HG02763 (cell line): ENCODE data around the gene MSI2.

Experiments
- ATAC-seq: cut with Tn5 transposase; IDR thresholded peaks from one replicate; pipeline ENCODE4 v1.9.1; 2021; ENCODE audit warnings: mild to moderate bottlenecking, moderate library complexity; ENCODE audit not compliant: unreplicated experiment

Gene MSI2

DNA sequence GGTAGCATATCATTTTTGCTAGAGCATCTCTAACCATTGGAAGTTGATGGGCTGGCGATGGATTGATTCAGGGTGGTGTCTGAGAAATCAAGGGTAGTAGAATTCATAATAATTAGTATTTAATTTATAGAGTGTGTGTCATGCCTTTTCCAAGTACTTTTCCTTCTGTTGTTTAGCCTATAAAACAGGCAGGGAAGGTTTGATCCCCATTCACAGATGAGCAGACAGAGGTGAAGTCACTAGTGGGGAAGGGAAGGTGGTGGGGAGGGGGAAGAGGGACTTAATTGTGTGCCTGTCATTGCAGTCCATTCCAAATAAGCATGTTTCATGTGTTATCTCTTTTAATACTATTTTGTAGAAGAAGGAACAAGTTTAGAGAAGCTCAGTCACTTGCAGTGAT, 131.3 kb downstream of the MSI2 start:
- no peak for ATAC-seq

DNA sequence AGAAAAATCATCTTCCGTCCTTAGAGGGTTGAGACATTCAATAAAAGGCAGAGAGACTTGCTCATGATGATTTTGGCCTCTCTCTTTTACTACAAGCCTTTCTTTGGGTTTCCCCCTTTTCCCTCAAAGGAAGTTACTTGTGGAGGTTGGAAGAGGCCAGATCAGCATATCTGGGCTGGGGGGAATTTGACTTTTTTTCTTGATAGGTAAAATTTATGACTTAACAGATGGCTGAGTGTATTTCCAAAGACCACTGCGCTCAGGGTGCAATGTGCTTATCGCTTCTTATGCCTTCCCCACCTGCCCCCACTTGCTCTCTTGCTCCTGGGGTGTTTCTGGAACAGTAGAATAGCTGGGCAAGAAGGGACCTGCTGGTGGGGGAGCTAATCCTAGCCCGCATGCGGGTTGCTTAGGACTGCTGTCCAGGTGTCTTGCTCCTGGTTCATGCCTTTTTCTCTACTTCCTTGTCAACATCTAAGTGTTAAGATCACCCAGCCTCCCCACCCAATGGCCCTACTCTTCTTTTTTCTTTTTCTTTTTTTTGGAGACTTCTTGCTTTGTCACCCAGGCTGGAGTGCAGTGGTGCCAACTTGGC, 131.9 kb downstream of the MSI2 start:
- no peak for ATAC-seq

DNA sequence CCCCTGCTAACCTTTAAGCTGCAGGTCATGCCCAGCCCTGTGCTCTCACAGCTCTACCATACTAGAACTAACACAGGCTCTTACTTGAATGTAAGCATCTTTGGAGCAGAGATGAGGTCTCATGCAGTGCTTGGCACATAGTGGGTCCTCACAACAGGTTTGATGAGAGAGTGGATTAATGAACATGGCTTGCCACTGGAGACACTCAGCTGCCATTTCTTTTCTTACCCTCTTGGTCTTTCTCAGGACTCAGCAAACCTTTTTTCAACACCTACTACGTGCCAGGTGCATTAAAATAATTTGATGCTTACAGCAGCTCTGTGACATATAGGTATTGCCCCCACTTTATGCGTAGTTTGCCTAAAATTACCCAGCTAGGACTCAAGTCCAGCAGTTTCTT, 133.2 kb downstream of the MSI2 start:
- ATAC-seq, result no peak

DNA sequence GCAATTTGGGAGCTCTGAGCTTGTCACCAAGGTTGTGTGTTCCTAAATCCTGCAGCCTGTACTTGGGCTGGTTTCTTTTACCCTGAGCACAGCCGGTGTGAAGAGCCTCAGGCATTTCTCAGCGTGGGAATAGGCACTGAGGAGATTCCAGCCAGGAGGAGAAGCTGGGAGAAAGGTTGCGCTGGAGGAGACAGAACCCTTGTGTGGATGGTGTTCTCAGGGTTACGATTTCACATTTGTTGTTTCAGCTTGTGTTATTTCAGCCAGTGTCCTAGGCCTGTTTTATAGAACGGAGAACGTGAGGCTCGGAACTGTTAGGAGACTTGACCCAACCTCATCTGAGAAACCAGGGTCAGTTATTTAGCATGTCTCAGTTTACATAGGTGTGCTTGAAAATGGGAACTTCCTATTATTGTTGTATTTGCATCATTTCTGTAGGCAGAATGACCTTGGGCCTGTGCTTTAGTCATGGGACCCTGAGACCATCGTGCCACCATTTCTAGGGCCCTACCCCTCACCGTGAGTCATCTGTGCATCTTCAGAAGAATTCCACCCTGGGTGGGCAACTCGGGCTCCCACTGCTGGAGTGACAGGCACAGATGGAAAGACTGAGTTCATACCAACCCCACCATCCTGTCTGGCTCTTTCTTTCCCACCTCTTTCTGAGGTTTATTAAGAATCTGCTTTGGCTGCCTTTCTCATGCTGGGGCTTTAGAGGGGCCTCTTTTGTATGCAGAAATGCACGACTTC, 134.9 kb downstream of the MSI2 start:
- ATAC-seq, result no peak

DNA sequence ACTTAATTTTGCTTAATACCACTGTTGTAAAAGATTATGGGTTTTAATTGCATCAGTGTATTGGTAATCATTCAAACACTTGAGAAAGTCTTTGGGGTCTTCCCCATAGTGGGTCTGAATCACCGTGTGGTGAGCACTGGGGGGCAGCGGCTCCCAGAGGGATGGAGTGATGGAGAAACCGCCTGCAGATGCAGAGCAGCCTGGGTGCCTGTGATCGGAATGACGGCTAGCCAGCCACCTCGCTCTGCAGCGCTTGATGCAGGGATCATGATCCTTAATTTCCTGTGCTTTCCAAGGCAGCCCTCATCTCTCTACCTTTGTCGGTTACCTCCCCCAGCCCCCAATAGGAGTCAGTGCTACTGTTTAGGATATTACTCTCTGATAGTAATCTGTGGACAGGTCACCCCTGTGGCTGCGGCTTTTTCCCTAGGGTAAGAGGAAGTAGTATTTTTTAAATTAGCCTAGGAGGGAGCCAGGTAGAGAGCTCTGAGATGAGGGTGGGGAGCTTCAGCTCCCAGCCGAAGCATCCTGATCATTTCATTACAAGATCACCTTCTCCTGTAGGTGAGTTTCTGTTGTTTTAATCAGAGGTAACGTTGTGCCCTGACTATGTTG, 135.6 kb downstream of the MSI2 start:
- no peak for ATAC-seq

DNA sequence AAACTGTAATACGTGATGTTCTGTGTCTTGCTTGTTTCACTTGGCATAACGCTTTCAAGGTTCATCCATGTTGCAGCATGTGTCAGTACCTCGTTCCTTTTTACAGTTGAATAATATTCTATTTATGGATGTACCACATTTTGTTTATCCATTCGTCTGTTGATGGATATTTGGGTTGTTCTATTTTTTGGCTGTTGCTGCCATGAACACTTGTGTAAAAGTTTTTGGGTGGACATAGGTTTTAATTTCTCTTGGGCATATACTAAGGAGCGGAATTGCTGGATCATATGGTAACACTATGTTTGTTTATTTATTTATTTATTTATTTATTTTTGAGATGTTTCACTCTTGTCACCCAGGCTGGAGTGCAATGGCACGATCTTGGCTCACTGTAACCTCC, 137.0 kb downstream of the MSI2 start:
- no peak for ATAC-seq

DNA sequence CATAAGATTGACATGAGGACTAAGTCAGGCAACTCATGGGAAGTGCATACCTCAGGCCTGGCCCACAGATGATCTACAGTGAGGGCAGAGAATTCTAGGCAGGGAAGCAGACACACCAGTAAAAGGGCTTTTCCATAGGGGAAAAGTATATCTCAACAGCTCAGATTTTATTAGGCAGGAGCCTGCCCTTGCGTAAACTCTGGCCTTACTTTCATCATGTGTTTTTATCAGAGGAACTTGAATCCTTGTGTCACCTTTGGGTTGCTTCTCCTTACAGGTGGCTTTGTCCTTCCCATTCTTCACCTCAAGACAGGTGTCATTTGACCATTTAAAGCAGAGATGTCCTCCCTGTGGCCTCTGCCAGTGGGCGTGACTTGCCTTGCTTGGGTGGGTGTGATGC, 138.1 kb downstream of the MSI2 start:
- no peak for ATAC-seq

DNA sequence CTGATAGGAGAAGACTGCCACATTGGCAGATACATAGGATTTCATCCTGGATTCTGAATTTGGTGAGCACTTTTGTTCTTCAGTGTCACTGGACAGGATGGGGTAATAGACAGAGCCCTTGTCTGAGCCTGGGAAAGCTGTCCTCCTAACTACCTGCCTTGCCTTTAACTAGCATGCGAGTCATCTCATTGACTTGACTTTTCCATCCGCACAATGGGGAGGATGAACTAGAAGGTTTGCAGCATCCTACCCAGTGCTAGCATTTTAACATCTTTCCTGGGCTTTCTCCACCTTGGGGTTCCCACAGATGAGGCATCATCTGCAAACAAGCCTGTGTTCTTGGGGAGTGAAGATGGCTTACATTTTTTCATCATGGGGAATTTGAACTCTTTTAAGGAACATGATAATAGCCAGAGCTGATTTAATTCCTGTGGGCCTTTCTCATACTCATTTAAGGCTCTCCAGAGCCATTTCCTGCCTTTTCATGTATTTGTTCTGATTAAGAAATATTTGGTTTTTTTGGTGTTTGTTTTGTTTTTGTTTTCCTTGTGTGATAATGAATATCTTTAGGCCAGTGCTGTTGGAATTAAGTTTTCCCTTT, 139.5 kb downstream of the MSI2 start:
- no peak for ATAC-seq

DNA sequence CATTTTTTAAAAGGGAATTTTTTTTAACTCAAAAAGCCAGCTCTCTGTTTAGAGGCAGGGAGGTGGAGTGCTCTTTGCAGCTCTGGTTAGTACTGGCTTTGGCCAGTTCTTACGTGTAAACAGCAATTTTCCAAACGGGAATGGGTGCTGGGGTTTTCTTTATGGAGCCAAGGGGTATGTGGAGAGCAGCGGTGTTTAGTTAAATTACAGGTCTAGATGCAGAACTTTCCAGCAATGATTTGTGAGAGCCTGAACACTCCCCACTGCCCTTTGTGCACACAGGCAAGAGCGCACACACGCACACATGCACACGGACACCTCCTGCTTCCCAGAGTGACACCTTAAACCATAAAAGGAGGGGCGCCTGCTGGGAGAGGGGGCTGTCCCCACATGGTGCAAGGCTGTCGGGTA, 140.2 kb downstream of the MSI2 start:
- no peak for ATAC-seq

DNA sequence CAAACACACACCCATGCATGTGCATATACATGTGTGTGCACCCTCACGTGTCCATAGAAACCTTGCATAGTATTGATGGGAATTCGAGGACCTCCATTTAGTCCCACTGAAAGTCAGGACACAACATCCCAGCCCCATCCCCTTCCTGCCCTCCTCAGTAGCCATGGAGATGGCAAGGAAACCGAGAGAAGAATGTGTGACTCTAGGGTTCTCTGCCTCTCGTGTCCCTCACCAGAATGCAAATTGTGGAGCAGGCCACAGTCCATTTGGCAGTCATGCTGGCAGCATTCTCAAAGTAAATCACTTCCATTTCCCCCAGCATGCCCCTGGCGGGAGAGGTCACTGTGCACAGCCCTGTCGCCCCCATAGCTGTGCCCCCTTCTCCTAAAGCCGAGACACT, 141.1 kb downstream of the MSI2 start:
- ATAC-seq, result no peak

DNA sequence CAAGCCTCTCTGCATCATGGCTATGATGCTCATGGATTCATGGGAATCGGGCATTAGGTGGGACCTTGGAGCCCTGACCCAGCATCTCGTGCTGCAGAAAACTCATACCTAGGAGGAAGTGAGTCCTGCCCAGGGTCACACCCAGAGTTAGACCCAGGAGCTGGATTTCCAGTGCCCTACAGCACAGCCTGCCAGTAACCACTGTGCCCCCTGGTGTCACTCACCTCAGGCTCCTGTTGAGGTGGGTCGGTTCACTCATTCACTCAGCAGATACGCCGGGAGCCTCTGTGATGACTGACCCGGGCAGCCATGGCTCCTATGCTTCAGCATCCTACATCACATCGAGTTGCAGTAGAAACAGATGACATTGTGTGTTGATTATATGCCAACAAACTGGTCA, 143.4 kb downstream of the MSI2 start:
- ATAC-seq, result no peak

DNA sequence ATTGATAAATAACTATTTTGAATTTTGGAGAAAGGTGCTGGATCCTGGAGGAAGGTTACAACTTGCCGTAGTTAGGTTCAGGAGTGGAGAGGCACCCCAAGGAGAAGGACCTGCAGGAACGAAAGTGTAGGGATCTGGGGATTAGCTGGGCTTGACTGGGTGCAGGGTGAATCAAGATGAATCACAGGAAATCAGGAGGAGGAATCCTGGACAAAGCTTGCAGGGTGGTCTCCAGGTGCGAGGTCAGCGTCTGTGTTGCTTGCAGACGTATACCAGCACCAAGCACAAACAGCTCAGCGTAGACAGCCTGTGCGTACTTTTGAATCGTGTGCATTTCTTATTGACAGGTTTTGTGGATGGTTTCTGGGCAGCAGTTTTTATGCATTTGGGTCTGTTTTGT, 144.3 kb downstream of the MSI2 start:
- no peak for ATAC-seq

DNA sequence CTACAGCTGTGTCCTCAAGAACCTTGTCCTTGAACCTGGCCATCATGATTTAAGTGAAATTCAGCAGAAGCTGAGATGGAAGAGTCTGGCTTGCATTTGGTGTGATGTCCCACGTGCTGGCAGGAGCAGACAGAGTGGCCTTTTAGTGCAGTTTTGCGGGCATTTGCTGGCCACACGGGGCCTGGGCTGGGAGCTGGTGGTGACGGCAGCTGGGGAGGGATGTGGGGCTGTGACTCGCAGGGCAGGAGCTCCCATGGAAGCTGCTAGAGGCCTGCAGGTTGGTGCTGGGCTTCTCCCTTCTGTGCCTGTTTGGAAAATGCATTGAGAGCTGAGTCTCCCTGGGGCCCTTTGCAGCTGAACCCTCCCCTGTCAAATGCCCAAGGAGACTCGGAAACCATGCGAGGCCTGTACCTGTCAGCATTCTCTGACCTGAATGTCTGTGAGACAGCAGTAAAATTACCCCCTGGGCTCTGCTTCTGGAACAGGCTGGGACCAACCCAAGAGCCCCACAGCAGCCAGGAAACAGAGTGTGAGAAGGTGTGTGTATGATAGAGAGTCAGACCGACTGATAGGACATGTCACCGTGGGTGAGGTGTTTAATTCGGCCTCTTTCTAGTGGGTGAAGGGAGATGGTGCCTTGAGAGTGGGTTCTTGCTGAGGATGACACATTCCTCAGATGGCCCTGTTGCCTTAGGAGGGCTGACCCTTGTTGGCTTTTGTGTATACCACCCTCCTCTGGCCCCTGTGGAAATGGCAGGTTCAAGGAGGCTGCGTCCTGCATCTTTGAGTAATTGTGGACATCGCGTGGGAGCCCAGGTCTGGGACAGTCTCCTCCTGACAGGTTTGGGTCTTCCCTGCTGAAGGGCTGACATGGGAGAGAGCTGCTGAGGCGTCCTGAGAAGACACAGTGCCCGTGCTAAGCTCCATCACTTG, 145.5 kb downstream of the MSI2 start:
- no peak for ATAC-seq

DNA sequence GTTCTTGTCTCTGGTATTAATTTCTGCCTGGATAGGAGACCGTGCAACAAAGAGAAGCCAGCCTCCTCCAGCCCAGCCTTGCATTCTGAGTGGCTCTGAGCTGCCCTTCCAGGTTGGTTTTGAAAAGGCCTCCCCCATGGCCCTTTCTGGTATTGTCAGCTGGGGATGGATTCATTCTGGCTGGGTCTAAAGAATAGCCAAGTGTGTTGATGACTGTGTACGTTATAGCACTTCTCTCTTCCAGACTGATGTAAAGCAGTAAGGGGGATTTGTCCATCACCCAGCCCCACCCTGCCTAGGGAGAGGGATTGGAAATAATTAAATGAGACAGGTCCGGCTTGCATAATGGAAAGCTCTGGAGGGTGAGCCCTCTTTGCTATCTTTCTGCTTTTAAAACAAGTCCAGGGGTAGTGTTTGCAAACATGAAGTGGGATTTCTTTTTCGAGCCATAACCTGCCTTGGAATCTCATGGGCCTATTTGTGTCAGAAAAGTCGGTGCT, 146.4 kb downstream of the MSI2 start:
- ATAC-seq, result no peak

DNA sequence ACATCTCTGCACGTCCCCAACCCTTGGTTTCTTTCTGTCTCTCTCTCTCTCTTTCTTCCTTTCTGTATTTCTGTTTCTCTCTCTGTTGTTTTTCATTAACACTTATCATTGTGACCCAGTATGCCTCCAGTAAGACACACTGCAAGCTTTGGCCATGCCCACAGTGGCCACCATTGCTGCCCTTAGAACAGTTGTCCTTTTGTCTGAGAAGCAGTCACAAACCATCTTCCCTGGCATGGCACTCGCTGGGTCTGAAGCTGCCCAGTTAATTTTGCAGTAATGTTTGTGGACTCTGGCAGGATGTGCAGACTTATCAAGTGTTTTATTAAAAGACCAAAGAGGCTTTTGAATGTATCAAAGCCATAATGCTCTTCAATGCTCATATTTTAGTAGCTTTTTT, 146.9 kb downstream of the MSI2 start:
- no peak for ATAC-seq

DNA sequence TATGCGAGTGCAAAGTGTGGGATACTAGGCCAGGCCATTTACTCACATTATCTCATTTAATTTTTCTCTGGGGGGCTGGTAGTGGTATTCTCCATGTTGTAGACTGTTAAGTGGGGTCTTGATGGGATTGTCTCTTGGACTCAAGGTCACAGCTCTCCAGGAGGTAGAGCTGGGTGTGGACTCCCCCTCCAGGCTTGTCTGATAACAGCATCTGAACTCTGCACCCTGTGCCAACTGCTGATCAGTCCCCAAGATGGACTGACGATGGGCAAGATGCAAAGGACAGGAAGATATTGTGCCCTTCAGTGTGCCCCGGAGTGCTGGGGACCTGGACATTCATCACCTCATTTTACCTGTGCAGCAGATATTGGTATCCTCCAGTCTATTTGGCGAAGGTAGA, 147.8 kb downstream of the MSI2 start:
- no peak for ATAC-seq

DNA sequence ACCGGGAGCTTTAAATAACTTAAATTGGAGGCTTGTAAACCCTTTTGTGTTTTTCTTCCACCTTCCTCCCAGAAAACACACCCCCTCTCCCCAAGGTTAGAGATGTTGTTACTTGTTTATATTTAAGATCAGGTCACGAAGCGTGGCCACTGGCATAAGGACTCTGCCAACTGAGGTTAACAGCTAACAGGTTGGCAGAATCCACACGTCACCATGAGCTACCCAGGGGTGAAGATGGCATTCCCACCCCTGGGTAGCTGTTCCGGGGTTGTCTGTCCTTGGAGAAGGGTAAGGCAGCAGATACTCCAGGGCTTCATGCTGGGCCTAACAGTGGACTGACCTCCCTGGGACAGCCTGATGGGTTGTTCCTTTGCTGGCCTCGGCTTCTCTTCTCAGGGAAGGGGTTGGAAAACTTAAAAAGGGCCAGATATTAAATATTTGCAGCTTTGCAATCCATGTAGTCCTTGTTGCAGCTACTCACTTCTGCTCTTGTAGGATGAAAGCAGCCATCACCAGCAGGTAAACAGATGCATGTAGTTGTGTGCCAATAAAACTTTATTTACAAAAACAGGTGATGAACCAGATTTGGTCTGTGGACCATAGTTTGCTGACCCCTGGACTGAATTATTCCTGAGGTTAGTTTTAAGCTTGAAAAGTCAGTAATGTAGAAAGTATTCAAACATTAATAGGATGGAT, 148.6 kb downstream of the MSI2 start:
- no peak for ATAC-seq

DNA sequence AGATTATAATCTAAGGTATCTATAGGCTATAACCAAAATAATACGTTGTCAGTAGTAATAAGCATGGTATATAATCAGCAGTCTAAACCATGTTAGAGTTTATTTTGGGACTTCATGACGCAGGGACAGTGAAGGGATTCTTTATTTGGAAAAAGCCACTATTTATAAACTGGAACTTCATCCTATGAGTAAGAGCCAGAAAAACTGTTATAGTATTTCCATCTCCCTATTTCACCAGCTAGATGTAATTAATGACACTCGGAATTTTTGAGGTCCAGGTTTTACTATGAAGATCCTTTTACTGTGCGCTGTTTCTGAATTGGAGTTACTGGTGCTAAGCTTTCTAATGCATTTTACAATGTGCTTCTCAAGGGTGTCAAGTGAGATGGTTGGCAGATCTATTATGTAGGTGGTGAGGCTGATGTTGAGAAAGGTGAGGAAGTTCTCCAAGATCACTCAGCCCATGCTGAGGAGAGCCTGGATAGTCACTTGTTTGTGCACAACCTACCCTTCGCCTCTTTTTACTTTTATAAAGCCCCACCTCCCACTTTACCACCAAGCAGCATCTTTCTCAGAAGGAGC, 149.3 kb downstream of the MSI2 start:
- ATAC-seq, result no peak

DNA sequence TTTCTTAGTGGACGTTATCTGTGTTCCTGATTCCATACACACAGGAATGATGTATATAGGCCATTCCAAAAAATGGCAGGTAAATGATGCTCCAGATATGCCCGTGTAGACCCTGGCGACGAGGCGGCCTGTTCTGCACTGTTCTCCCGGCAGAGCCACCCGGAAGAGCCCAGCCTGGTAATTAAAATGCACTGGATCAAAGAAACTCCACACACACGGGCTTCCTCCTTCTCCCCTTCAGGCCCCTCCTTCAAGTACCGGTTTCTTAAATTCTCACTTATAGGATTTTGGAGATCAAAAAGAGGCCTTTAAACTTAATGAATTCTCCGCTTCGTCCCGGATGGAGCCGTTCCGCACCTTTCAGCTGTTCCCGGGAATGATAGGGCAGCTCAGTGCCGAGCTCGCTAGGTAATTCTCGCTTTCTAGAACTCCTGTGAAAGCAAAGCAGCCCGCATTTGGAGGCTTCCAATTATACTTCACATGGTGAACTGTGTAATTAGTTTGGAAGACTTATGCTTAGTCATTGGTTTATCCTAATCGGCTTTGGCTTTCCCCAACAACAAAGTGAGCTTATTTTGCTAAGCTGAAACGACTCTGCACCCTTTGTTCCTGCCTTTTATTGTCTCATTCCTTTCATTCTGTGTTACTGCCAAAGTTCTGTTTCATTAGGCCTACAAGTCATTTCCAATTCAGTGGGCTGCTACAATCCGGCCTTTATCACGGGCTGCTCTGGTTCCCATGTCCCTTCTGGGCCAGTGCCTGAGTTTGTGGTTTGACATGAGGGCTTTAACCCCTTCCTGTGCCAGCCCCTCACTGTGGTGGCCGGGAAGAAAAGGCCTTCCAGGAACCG, 150.0 kb downstream of the MSI2 start:
- ATAC-seq, result no peak
